Mononuclear cell (primary cell): Measurements from ENCODE around the gene AKAP1. TPM values are rescaled to one million over a fixed set of nuclear protein-coding genes. Genes with fewer than 3 reads are reported as not detected.

Experiments used
- H3K27me3 ChIP-seq: 2 replicates; pipeline ENCODE4 v1.6.0; 2011; ENCODE audit warnings: low read length, control low read depth; ENCODE audit not compliant: insufficient read depth
- H3K4me1 ChIP-seq: 2 replicates; pipeline ENCODE4 v1.5.1; 2011; ENCODE audit warnings: mild to moderate bottlenecking, low read length, control low read depth; ENCODE audit not compliant: insufficient read depth
- H3K4me3 ChIP-seq: 2 replicates; pipeline ENCODE4 v1.5.1; 2011; ENCODE audit warnings: mild to moderate bottlenecking, low read length, moderate library complexity
- H3K9me3 ChIP-seq: 2 replicates; pipeline ENCODE4 v1.5.1; 2011; ENCODE audit warnings: low read depth, mild to moderate bottlenecking, control low read depth, low read length
- total RNA-seq: library from RNA; depleted of rRNA; stranded (reverse); fragments of >200 nt; gene quantifications from one replicate; pipeline ENCODE4 v1.2.3, GENCODE V29; 2012

The AKAP1 gene
- total RNA-seq, 1 donor: 6.9 TPM

GRCh38 chr17:57107498-57108101 lies 22.6 kb downstream of the AKAP1 start:
- Histone ChIP-seq H3K4me3 (no peak overlapping the region), H3K4me1 (peaks cover under 1% of the 10 kb centered on the region), H3K27me3 (no peaks in the 10 kb centered on the region), H3K9me3 (no peaks in the 10 kb centered on the region)

- Histone ChIP-seq H3K9me3 (no peaks in the 10 kb centered on the region), H3K4me3 (no peak overlapping the region), H3K27me3 (no peaks in the 10 kb centered on the region), H3K4me1 (no peaks in the 10 kb centered on the region)
Observed at GRCh38 chr17:57108671-57109392, 23.8 kb downstream of the AKAP1 start.

GRCh38 chr17:57109393-57110151 lies 24.5 kb downstream of the AKAP1 start:
- Histone ChIP-seq H3K9me3 (no peaks in the 10 kb centered on the region), H3K4me1 (no peaks in the 10 kb centered on the region), H3K4me3 (no peak overlapping the region), H3K27me3 (no peaks in the 10 kb centered on the region)

- Histone ChIP-seq H3K27me3 (no peaks in the 10 kb centered on the region), H3K9me3 (no peaks in the 10 kb centered on the region), H3K4me3 (no peak overlapping the region), H3K4me1 (no peaks in the 10 kb centered on the region)
Observed at GRCh38 chr17:57110152-57110542, 25.1 kb downstream of the AKAP1 start.

- Histone ChIP-seq H3K4me3 (no peak overlapping the region), H3K27me3 (no peaks in the 10 kb centered on the region), H3K9me3 (no peaks in the 10 kb centered on the region), H3K4me1 (no peaks in the 10 kb centered on the region)
Observed at GRCh38 chr17:57110579-57111325, 25.7 kb downstream of the AKAP1 start.

GRCh38 chr17:57111386-57111785 lies 26.3 kb downstream of the AKAP1 start:
- Histone ChIP-seq H3K27me3 (no peaks in the 10 kb centered on the region), H3K4me3 (no peak overlapping the region), H3K4me1 (no peaks in the 10 kb centered on the region), H3K9me3 (no peaks in the 10 kb centered on the region)

- no peaks in the 10 kb centered on the region for H3K9me3 ChIP-seq
- no peaks in the 10 kb centered on the region for H3K4me1 ChIP-seq
- H3K4me3 ChIP-seq: no peak overlapping the region
- H3K27me3 ChIP-seq: no peaks in the 10 kb centered on the region
Observed at GRCh38 chr17:57113011-57113410, 28.0 kb downstream of the AKAP1 start.

GRCh38 chr17:57113656-57114055 lies 28.6 kb downstream of the AKAP1 start:
- Histone ChIP-seq H3K4me1 (no peaks in the 10 kb centered on the region), H3K4me3 (no peak overlapping the region), H3K27me3 (no peaks in the 10 kb centered on the region), H3K9me3 (no peaks in the 10 kb centered on the region)

GRCh38 chr17:57114085-57114673 lies 29.1 kb downstream of the AKAP1 start:
- Histone ChIP-seq H3K4me3 (no peak overlapping the region), H3K4me1 (no peaks in the 10 kb centered on the region), H3K27me3 (no peaks in the 10 kb centered on the region), H3K9me3 (no peaks in the 10 kb centered on the region)

GRCh38 chr17:57115377-57115776 lies 30.3 kb downstream of the AKAP1 start:
- H3K4me1 ChIP-seq: no peaks in the 10 kb centered on the region
- no peaks in the 10 kb centered on the region for H3K9me3 ChIP-seq
- H3K4me3 ChIP-seq: no peak overlapping the region
- no peaks in the 10 kb centered on the region for H3K27me3 ChIP-seq

GRCh38 chr17:57115916-57116315 lies 30.9 kb downstream of the AKAP1 start:
- no peak overlapping the region for H3K4me3 ChIP-seq
- no peaks in the 10 kb centered on the region for H3K4me1 ChIP-seq
- H3K9me3 ChIP-seq: no peaks in the 10 kb centered on the region
- no peaks in the 10 kb centered on the region for H3K27me3 ChIP-seq

- no peaks in the 10 kb centered on the region for H3K4me1 ChIP-seq
- H3K9me3 ChIP-seq: no peaks in the 10 kb centered on the region
- no peaks in the 10 kb centered on the region for H3K27me3 ChIP-seq
- no peak overlapping the region for H3K4me3 ChIP-seq
Observed at GRCh38 chr17:57117798-57118197, 32.8 kb downstream of the AKAP1 start.

GRCh38 chr17:57120814-57121213 lies 35.8 kb downstream of the AKAP1 start:
- H3K27me3 ChIP-seq: no peaks in the 10 kb centered on the region
- H3K4me1 ChIP-seq: no peaks in the 10 kb centered on the region
- H3K9me3 ChIP-seq: no peaks in the 10 kb centered on the region
- H3K4me3 ChIP-seq: no peak overlapping the region

- no peak overlapping the region for H3K4me3 ChIP-seq
- no peaks in the 10 kb centered on the region for H3K4me1 ChIP-seq
- H3K27me3 ChIP-seq: no peaks in the 10 kb centered on the region
- H3K9me3 ChIP-seq: no peaks in the 10 kb centered on the region
Observed at GRCh38 chr17:57121308-57122042, 36.4 kb downstream of the AKAP1 start.
